Stimulated activated CD8-positive, alpha-beta memory T cell treated with anti-CD3 and anti-CD28 coated beads, Interleukin-15, amount 100 ng/mL, for 24 hours (primary cell): ENCODE measurements around the gene EXOC3L1.

ENCODE experiments used
- DNase-seq: peaks from one replicate; pipeline ENCODE4 v3.0.0-alpha.2; 2020; ENCODE audit warnings: low read depth

The EXOC3L1 gene

DNA sequence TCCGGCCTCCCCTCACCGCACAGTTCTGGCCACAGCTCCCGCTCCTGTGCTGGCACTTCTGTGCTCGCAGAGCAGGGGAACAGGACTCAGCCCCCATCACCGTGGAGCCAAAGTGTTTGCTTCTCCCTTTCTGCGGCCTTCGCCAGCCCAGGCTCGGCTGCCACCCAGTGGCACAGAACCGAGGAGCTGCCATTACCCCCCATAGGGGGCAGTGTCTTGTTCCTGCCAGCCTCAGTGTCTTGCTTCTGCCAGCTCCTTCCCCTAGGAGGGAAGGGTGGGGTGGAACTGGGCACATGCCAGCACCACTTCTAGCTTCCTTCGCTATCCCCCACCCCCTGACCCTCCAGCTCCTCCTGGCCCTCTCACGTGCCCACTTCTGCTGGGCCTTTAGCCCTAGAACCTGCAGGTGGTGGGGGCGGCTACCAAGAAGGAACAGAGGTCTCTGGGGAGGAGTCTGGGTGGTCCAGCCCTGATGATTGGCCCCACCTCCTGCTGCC is 8.3 kb upstream of the EXOC3L1 start:
- no peak for DNase-seq

DNA sequence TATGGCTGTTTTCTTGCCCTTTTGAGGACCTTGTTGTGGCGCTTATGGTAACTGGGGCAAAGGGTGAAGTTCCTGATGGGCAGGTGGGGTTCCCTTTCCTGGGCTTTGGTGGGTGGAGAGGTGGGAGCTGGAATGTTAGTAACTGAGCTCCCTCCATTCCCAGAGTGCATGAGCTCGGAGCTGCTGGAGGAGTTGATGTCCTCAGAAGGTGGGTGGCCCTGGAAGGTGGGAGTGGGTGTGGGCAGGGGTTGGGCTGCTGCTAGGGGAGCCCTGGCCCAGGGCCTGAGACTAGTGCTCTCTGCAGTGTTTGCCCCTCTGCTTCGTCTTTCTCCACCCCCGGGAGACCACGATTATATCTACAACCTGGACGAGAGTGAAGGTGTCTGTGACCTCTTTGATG is 7.8 kb upstream of the EXOC3L1 start:
- no peak for DNase-seq

DNA sequence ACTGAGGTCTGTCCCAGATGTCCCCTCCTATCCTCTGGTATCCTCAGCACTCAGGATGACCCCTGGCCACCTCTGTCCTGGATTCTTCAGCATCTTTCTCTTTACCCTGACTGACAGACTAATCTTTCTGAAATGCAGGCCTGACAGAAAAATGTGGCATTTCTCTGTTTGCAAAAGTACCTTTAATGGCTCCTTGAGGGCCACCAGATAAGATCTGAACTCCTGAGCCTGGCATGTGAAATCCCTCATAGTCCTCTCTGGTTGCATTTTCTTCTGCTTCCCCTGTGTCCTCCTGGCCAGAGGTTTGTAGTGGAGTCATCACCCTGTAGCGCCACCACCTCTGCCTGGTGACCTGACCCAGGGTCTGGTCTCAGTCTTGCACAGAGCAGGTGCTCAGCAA is 6.9 kb upstream of the EXOC3L1 start:
- no peak for DNase-seq

GRCh38 chr16:67195676-67196075 is 5.7 kb upstream of the EXOC3L1 start:
- DNase-seq = no peak

GRCh38 chr16:67194260-67194659 is 4.3 kb upstream of the EXOC3L1 start:
- no peak for DNase-seq

DNA sequence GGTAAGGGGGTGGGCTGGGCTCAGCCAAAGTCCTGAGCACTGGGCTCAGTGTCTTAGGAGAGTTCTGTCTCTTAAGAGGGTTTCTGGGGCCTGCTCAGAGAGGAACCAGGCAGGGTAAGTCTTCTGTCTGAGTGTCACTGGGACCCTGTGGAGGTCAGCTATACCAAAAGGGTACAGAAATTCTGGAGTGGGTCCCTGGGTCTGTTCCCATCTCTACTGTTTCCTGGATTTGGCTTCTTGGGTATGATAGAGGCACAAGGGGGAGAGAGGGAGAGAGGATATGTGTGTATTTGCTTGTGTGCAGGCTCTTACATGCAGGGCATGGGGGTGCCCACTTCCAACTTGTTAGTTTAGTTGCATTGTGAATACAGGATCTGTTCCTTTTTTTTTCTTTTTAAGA is 3.6 kb upstream of the EXOC3L1 start:
- no peak for DNase-seq

- no peak for DNase-seq
These were observed 2.9 kb upstream of the EXOC3L1 start for GRCh38 chr16:67192781-67193361.

DNA sequence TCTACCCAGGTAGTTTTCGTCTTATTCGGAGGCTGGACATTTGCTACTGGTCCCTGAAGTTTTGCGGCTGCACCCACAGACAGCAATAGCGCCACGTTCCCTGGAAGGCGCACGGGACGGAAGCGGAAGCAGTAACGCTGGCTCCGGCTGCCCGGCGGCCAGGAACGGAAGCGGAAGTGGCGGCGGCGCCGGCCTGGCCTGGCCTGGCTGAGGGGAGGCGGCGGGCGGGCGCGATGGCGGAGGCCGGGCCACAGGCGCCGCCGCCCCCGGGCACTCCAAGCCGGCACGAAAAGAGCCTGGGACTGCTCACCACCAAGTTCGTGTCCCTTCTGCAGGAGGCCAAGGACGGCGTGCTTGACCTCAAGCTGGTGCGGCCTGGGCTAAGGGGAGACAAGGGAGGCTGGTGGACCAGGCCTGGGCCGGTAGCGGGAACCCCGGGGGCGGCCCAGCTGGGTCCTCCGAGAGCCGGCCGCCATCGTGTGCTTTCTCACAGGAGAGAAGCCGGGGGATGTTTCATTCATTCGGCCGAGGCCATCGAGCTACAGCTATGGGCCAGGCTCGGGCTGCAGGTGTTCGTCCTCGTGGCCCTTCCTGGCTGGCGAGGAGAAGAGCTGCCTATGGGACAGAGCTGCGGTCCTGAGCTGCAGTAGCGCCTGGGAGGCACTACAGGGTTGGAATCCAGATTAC is 2.2 kb upstream of the EXOC3L1 start, which contains the start of gene E2F4:
Gene E2F4, plus strand, starts transcription at position 161 of the 687 bp plus-strand sequence. Its CDS starts 73 bp downstream, at position 234.
- DNase-seq = peak; percentile 82

DNA sequence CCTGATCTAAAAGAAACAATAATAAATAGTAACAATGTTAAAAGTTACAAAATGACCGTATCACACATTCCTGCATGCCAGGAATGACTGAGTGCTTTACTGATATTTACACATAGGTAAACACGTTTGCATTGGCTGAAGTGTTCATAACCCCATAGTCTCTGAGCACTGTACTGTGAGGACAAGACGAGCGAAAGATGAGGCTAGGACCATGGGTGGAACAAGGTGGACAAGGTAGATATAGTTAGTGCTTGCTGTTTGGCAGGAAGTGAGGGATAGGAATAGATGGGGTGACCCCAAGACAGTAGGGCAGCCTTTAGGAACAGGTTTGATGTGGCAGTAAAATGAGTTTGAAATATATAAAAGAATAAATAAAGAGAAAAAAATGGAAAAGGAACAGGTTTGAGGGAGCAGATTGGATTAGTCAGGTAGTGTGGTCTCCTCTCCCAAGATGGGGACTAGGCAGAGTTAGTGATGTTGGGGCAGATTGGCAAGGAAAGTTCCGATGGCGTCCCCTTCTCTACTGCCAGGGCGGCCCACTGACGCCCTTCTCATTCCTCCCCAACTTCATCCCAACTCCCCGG is 1.6 kb upstream of the EXOC3L1 start:
- DNase-seq = no peak

DNA sequence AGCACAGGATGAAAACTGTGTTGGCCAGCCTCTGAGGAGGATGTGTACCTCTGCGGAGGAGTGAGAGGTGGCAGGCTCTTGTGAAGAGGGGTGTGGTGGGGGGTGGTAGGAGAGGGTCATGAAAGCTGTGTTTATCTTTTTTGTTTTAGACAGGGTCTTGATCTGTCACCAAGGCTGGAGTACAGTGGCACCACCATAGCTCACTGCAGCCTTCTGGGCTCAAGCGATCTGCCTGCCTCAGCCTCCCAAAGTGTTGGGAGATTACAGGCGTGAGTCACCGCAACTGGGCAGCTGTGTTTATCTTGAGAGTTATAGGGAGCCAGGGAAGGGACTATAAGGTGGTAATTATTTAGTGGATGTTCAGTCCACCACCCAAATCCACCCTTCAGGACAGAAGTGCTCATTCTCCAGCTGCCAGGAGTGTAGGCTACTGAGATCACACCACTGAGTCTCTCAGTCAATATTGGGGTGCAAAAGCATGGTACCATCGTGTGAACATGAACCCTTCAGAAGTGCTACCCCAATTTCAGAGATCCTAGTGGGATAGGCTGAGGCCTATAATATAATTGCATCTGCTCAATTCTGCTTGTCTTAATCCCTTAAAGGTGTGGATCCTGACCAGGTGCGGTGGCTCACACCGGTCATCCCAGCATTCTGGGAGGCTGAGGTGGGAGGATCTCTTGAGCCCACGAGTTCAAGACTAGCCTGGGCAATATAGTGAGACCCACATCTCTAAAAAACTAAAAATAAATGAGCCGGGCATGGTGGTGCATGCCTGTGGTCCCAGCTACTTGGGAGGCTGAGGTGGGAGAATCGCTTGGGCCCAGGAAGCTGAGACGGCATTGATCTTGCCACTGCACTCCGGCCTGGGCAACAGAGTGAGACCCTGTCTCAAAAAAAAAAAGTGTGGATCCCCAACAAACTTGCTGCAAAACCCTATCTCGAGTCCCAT is 788 bp upstream of the EXOC3L1 start:
- no peak for DNase-seq

DNA sequence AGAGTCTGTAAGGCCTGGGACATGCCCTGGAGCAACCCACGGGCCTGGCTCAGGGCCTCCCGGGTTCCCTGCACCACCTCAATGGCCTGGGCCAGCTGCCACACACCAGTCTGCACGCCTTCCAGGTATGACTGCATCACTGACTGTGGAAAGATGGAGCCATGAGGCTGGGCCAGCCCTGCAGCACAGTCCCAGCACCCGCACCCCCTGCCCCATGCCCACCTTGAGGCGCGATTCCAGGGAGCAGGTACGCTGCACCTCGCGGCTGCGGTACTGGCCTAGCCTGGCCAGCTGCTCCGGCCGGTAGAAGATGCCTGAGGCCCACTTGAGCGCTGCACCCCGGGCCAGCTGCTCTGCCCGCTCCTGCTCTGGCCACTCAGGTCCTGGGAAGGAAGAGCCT is 1.1 kb downstream of the EXOC3L1 start:
- no peak for DNase-seq

DNA sequence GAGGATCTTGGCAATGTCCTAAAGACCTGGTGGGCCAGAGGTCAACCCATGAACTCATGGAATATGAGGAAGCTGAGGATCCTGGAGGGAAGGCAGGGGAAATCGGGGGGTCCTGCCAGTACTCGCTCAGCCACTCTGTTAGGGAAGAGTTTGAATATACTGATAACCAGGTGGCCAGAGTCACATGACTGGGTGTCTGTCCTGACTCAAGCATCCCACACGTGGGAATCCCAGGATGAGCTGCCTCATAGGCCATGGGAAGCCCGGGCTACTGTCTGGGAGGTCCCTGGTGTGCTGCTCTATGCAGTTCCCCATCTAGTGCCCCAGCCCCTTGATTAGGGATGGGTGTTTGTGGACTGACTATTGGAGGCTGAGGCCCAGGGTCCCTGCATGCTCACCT is 1.6 kb downstream of the EXOC3L1 start:
- DNase-seq = no peak

DNA sequence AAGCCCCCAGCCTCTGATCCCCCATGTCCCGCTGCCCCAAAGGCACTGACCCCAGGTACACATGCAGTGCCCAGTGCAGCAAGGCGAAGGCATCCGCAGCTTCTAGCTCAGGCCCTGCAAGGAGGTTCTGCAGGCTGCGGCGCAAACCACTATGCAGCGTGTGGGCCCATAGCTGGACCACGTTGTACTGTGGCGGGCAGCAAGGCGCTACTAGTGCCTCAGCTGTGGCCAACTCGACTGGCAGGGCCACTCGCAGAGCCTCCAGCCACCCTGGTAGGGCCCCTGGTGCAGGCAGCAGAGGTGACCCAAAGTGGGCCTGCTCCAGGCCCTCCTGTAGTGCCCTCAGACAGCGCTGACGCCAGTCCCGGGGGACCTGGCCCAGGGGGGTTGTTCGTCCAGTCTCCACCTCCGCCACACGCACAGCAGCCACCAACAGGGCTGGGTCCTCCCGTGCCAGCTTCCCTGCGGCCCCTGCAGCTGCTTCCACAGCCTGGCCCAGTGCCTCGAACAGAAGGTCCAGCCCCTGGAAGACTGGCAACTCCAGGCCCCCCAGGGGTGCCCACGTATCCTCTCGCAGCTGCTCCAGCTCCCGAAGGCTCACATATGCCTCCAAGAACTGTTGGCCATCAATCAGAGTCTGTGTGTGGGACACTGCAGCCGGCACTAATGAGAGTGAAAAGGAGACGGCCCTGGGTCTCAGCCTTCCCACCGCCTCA is 2.6 kb downstream of the EXOC3L1 start:
- no peak for DNase-seq

DNA sequence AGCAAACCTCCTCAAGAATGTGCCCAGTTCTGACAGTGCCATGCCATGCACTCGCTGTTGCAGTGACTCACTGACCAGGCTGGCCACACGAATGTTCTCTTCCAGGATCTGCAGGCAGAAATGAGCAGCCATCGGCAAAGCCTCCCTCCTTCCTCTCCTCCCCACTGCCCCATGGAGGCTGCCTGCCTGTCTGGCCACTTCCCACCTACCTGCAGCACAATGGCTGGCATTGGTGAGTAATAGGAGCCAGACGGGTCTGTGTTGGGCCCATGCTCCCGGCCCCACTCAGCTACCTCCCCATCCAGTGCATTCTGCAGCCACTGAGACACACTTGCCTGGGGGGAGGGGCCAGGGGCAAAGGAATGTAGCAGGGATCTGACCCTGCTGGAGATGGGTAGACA is 3.4 kb downstream of the EXOC3L1 start:
- no peak for DNase-seq

DNA sequence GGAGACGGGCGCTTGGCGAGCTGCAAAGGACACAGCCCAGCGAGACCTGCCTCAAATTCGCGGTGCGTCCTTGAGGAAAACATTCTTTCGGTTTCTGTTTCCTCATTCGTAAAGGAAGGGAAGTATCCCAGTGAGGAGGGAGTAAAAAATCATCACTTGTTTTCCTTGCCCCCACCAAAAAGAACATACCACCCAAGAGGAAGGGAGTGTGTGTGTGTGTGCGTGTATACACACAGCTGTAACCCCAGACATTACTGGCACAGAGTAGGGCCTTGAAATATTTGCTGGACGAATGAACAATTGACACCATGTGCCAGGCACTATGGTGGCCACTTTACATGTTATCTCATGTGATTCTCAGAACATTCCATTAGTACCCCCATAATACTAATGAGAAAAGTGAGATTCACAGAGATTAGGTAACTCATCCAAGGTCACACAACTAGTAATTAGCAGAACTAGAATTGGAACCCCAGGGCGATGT is 4.2 kb downstream of the EXOC3L1 start:
- DNase-seq = no peak

DNA sequence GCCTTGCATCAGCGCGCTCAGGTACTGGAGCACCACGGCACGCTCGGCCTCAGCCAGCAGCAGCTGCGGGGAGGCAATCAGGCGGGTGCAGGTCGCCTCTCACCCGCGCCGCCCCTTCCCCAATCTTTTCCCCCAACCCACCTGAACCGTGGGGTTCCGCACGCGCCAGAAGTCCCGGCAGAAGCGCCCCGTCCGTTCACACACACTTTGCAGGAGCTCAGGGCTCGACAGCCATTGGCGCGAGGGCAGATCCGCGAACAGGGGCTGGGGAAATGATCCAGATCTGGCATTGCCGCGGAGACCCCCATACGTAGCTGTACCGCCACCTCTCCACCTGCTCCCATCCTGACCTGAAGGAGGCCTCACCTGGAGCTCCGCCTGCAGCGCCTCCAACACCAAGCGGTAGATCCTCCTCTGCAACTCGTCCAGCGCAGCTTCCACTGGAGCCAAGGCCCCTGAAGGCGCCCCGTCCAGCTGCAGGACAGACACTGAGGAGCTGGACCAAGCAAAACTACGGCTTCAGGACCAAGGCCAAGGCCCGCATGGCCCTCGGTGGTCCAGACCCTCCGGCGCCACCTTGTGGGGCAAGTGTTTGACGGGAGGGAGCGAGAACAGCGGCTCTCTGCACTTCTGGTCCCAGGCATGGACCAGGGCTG is 4.8 kb downstream of the EXOC3L1 start:
- peak; percentile 71 for DNase-seq

DNA sequence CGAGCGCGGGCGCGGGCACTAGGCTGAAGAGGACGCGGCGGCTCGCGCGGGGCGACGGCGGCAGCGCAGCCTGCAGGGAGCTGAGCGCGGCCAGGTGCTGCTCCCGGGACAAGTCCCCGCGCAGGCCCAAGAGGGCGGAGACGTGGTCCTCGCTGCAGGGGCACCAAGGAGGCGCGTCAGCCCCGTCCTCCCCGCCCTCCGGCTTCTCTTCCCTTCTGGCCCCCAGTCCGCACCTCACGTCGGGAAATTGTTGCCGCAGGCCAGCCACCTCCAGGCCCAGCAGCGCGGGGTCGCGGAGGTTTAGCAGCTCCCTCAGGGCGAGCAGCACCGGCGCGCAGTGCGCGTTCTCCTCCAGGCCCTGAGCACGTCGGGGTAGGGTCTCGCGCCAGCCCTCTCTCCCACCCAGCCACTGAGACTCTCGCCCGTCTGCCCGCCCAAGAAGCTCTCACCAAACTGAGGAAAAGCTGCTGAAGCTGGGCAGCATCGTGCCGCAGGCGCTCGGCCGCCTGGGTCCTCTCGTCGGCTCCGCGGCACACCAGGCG is 5.4 kb downstream of the EXOC3L1 start:
- no peak for DNase-seq

GRCh38 chr16:67183627-67184452 is 6.1 kb downstream of the EXOC3L1 start, which contains the start of gene MATCAP1:
Gene MATCAP1, minus strand, starts transcription at chr16:67183963. Its CDS starts 3,353 bp downstream, at chr16:67180610.
- DNase-seq = peak; percentile 82

- no peak for DNase-seq
These were observed 6.7 kb downstream of the EXOC3L1 start for GRCh38 chr16:67183284-67183626.

- DNase-seq = no peak
These were observed 7.6 kb downstream of the EXOC3L1 start for GRCh38 chr16:67182288-67182687.
